Hypothalamus (tissue), 51 donors: ENCODE data around the gene AHRR.
"Not testable (repeated sequence)": the region's sequence is repeated elsewhere in the genome, so short reads cannot be mapped to it uniquely, and the experiment has no call there.

ENCODE experiments used
- DNase-seq, 51 donors: peaks; one replicate each; lab custom pipeline; 2025; lab: John Stamatoyannopoulos, UW

Gene AHRR

DNA sequence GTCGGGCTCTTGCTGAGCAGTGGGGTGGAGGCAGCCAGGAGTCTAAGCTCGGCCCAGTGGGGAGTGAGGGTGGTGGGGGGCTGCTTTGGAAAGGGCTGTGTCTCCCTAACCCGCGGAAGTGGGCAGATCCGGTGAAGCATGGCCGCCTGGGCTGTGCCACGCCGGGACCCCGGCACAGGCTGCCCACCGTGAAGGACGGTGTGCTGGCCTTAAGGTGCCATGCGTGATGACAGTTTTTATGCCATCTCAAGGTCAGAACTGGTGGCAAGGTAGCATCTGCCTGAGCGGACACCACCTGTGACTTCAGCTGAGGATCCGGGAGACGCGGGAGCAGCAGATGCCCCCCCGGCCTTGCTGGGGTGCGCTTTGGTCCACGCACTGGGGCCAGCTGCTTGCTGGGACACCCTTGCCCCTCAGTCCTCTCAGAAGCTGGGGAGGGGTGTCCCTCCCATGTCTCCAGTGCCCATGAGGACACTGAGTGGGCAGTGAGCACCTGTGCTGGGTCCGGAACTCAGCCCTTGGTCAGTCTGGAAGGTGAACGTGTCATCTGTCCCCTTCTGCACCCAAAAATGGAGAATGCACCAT lies 53.9 kb downstream of the AHRR start:
- no peak for DNase-seq

DNA sequence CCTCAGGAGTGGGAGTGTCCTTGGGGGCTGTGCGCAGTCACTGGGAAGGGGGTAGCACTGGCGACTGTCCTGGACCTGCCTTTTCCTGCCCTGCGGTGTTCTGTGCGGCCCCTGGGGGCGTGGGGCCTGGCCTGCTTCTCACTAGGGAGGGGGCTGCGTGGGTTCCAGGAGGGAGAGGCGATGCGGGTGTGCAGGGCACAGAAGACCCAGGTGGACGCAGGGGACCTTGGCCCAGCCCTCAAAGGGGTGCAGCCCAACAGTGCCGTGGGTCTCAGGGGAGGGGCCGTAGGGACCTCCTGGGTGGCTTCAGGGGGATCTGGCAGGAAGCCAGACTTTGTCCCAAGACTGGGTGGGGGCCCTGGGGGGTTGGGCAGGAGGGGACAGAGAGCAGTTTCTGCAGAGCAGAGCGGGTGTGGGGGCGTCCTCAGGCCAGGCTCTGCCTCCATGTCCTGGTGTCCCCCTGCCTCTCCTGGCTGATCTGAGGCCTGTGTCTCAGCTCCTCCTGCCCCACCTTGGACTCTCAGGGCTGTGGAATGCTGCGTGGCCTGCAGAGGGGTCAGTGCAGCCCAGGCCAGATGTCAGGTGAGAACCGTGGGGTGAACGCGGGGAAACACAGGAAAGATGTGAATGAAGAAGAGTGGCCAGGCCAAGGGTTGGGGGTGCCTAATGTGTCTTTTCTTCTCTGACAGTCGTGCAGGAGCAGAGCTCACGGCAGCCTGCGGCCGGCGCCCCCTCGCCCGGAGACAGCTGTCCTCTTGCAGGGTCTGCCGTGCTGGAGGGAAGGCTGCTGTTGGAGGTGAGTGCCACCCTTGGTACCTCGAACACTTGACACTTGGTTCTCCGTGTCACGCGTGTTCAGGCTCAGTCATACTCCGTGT lies 54.6 kb downstream of the AHRR start:
- DNase-seq = no peak

DNA sequence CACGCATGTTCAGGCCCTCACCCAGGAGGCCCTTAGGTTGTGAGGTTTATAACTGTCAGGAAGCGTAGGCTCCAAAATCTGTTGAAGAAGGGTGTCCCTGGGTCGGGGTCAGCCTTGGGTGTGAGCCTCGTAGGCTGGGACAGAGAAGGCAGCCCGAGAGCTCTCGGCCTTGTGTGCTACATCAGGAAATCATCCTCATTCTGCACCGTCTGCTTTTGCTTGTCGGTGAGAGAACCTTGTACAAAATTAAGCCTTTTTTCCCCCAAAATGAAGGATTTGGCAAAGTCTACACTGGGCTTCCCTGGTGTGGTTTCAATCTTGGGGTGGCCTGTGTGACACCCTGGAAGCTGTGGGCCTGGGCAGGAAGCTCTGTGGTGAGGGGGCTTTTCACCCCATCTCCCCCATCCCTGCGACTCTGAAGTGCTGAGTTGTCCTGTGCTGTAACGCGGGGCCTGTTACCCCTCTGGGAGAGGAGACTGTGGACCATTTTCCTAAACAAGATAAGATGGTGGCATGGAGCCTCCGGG lies 55.3 kb downstream of the AHRR start:
- no peak for DNase-seq

DNA sequence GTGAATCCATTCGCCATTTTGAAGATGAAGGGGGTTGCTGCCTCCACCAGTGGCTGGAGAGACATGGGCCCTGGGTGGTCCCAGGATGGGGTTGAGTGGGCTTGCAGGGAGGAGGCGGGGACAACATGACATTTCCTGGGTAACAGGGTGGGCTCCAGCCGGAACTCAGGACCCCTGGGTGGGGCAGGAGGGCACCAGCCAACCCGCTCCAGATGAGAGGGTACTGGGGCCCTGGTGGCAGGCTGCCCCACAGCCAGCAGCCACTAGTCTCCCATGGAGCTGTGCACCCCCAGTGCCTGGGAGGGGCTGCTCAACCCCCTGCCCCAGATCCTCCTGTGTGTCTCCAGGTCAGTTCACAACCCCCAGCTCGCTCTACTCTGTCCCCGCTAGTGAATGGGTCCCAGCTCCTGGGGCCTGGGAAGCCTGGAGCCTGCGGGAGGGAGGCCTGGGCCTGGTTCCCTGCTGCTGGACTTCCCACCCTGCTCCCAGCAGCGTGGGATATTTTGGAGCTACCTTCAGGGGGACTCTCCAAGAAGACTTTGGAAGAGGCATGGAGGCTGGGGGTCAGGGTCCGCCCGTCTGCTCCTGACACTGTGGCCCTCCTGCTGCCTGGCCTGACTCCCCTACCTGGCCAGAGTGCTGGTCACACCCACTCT lies 55.9 kb downstream of the AHRR start:
- no peak for DNase-seq

DNA sequence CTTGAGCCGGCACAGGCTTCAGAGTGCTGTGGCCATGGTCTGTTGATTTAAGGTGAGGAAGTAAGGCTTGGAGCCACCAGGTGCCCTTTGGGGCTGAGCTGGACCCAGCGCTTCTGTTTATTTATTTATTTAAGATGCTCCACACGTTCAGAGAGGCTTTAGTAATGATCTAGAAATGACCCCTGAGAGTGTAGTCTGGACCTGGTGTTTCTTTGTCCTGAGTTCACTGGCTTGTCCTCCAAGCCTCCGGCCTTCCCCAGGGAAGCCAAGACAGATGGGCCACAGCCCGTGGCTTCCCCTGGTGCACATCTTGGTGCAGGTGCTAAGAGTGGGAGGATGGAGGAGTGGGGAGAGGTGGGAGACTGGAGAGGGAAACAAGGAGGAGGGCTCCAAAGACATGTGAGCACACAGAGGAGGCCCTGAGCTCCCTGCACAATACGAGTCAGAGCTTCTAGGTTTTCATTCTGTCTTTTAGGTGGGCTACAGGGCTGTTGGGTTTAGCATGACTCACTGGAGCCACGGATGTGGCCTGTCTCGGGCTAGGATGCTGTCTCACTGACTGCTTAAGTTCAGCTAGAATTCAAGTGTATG lies 56.9 kb downstream of the AHRR start:
- DNase-seq = no peak

DNA sequence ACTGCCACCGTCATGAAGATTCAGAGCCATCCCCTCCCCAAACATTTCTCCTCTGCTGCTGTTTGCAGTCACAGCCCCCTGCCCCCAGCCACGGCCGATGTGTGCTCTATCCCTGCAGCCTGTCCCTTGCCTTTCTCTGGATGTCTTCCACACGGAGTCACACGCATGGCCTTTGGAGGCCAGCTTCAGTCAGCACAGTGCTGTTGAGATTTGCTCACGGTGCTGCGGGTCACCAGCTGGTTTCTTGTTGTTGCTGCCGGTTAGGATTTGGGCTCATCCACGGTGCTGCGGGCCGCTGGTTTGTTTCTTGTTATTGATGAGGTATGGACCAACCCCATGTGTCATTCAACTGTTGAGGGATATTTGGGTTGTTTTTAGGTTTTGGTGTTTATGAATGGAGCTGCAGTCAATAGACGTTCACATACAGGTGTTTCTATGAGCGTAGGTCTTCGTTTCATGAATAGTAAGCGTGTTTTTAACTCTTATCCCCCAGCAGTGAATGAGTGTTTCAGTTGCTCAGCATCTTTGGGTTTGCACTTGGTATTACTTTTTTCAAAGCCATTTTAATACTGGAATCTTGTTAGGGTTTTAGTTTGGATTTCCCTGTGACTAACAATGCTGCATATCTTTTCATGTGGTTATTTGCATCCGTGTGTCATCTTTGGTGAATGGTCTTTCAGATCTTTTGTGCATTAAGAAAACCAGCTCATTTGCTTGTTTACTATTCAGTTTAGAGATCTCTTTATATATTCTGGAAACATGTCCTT lies 57.6 kb downstream of the AHRR start:
- no peak for DNase-seq

DNA sequence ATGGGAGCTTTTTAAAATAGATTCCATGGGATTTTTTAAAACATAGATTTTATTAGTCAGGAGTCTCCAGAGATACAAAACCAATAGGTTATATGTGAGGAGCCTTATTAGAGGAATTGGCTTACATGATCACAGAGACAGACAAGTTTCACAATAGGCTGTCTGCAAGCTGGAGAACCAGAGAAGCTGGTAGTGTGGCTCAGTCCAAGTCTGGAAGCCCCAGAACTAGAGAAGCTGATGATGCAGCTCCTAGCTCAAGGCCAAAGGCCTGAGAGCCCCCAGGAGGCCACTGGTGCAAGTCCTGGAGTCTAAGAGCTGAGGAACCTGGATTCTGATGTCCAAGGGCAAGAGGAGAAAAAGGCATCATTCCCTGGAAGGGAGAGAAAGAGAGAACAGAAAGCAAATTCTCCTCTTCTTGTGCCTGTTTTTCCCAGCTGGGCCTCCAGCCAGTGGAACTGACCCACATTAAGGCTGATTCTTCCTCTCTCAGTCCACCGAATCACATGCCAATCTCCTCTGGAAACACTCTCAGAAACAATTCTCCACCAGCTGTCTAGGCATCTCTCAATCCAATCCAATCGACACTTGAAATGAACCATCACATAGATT lies 59.3 kb downstream of the AHRR start:
- no peak for DNase-seq

DNA sequence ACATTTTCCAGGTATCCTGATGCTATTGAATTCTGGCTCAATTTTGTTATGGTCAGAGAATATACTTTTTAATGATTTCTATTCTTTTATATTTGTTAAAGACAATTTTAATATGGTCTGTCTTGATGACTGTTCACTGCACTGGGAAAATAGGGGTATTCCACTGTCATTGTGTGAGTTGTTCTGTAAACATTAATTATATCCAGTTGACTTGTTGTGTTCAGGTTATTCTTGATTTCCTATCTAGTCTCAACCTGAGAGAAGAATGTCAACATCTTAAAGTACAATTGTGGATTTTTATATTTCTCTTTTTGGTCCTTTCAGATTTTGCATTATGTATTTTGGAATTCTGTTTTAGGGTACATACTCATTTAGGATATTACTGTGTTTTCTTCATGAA lies 61.6 kb downstream of the AHRR start:
- DNase-seq = no peak

DNA sequence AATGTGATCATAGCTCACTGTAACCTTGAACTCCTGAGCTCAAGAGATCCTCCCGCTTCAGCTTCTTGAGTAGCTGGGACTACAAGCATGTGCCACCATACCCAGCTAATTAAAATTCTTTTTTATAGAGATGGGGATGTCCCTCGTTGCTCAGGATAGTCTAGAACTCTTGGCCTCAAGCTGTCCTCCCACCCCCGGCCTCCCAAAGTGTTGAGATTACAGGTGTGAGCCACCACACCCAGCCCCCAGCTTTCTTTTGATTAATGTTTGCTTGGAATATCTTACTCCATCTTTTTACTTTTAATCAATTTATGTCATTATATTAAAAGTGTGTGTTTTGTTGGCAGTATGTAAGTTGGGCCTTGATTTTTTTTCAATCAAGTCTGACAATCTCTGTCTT lies 62.1 kb downstream of the AHRR start:
- no peak for DNase-seq

DNA sequence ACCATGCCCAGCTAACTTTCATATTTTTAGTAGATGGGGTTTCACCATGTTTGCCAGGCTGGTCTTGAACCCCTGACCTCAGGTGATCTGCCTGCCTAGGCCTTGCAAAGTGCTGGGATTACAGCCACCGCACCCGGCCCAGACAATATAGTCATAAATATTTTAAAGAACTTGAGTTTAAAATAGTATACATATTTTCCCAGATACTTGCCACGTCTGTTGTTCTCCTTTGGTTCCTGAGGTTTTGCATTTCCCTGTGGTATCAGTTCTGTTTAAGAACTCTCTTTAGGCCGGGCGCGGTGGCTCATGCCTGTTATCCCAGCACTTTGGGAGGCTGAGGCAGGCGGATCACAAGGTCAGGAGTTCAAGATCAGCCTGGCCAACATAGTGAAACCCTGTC lies 63.1 kb downstream of the AHRR start:
- not testable (repeated sequence) for DNase-seq

DNA sequence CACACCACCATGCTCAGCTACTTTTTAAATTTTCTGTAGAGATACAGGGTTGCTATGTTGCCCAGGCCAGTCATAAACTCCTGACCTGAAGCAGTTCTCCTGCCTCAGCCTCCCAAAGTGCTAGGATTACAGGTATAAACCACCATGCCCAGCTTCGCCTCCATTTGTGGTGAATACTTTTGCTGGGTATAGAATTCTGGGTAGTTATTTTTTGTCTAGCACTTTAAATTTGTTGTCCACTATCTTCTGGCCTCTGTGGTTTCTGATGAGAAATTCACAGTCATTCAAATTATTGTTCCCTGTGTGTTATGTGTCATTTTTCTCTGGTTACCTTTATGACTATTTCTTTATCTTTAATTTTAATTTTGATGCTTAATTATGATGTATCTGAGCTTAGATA lies 63.8 kb downstream of the AHRR start:
- no peak for DNase-seq

DNA sequence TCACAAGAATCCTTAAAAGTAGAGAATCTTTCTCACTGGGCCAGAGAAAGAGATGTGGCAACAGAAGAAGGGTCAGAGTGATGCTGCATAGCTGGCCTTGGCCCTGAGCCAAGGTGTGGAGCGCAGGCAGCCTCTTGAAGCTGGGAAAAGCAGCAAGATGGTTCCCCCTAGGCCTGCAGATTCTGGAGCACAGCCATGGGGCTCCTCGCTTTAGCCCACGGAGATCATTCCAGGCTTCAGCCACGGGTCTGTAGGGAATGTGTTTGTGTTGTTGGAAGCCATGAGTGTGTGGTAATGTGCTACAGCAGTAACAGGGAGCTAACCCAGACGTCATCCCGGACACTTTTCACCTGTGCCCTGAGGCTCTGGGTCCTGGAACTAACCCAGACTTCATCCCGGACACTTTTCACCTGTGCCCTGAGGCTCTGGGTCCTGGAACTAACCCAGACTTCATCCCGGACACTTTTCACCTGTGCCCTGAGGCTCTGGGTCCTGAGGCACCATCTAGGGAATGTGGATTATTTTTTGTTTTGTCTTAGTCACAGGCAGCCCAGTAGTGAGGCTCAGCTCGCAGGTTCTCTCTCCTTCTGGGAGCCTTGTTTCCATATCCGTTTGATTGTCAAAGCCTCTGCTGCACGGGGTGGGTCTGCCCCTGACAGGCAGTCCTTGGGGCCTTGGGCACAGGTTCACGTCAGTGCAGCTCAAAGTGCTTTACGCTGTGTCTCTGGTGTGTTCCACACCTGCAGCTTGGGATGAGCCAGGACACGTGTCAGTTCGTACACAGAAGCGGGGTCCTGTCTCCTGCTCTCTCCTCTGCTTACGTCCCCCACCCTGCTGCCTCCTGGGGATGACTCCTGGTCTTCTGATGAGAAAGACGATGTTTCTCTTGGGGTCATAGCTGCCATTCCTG lies 65.2 kb downstream of the AHRR start:
- no peak for DNase-seq

DNA sequence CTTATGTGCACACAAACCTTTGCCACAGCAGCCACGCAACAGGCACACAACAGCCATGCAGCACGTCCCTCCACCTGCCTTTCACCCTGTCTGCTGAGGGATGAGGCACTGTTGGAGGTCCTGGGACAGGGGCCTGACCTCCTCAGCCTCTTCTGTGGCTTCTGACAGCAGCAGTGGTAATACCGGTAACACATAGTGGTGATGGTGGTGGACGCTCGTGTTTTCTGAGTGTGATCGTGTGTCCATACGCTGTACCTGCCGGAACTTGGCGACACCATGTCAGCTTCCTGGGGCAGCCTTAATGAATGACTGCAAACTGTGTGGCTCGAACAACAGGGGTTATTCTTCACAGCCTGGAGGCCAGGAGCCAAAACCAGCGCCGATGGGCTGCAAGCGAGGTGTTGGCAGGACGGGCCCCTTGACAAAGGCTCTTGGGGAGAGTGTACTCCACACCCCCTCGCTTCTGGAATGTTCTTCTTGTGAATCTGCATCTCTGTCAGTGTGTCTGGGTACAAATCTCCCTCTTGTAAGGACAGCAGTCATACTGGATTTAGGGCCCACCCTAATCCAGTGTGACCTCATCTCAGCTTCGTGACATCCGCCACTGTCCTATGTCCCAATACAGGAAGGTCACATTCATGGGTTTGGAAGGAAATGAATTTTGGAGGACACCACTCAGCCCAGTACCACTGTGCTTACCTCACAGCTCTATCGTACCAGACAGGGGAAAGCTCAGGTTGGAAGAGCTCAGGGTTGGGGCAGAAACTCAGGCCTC lies 66.2 kb downstream of the AHRR start:
- no peak for DNase-seq

DNA sequence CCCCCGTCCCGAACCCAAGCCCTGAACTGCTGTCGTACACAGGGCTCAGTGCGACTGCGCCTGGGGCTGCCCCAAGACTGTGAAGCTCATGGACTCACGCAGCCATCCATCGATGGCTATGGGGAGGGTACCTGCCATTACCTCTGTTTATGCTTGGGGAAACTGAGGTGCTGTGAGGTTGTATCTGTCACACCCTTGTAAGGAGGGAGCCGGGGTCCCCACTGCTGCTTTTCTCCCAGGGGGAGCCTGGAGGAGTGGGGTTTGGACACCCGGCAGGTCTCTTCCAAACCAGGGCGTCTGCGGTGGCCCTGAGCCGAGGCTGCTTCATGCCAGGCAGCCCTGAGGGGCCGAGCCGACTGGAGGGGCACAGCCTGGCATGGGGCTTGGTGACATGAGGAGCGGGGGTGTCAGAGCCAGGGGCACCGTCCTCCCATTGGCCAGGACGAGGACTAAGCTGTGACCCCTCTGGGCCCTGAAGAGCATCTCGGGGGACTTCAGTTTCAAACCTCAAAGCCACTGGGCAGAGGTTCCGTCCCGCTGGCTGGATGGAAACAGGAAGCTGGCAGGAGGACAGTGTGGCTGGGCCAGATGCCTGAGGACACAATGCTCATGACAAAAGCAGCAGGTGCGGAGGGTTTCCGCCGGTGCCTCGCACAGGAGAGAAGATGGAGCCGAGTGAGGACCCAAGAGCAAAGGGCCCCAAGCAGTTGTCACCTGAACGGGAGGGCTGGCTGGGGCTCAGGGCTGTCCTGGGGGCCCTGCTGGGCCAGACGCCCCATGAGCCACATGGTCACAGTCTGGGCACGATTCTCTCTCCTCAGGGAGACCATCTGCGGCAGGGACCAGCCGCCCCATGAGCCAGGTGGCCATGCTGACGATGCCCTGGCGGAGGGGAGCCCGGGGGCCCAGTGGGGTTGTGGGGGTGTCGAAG lies 67.0 kb downstream of the AHRR start:
- no peak for DNase-seq

DNA sequence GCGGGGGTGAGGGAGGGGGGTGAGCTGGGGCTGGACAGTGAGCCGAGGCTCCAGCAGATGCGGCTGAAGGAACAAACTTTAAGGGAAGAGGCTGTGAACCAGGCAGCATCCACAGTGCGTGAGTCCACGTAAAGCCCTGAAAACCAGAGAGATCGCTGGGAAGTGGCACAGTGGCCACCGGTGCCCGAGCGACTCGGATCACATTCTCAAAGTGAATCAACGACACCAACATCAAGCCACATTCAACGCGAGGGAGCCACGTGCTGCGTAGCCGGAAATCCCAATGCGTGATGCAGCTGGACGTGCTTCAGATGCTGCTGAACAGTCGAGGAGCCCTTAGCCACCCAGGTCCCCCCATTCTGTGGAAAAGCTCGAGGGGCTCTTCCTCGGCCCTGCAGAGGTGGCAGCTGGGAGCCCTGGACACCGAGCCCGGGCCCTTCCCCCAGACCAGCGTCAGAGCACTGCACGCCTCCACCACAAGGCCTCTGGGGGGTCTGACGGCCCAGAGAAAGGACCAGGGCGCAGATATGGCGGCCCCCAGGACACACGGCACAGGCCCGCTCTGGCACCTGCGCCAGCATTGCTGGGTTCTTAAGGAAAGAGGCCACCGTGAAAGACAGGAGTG lies 67.8 kb downstream of the AHRR start:
- no peak for DNase-seq

DNA sequence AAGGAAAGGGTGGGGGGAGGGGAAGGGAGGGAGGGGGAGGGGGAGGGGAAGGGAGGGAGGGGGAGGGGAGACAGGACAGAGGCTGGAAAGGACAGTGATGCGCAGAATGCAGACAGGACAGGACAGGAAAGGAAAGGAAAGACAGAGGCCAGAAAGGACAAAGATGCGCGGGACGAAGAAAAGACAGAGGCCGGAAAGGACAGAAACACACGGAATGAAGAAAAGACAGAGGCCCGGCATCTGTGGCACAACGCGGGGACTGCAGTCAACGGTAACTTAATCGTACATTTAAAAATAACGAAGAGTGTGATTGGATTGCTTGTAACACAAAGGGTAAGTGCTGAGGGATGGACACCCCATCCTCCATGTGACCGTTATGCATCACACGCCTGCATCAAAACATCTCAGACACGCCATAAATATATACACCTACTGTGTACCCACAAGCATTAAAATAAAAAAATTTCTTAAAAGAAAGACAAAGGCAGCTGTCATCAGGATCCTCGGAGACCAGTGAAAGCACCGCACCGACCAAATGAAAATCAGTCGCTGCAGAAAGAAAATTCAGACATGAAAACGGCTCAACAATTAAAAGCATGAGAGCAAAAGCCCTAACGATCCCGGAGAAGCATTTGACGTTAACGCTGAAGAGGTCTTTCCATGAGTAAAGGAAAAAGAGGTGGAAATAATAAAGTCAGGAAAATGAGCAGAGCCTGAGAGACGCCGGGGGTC lies 68.5 kb downstream of the AHRR start:
- DNase-seq = no peak
